SK-N-SH (cell line): Measurements from ENCODE around the gene MIF.
"Not testable (repeated sequence)": the region's sequence is repeated elsewhere in the genome, so short reads cannot be mapped to it uniquely, and the experiment has no call there.

Experiments used
- CTCF ChIP-seq: fragments of 200-600 bp; sonication (generic); IDR thresholded peaks from 2 replicates; pipeline ENCODE4 v1.6.1; 2017; ENCODE audit warnings: antibody characterized with exemption, mild to moderate bottlenecking, moderate library complexity
- MAX ChIP-seq: IDR thresholded peaks from 2 replicates; pipeline ENCODE4 v1.4.0; 2012; ENCODE audit warnings: low read depth
- NFIC ChIP-seq: IDR thresholded peaks from 2 replicates; pipeline ENCODE4 v1.4.0; 2012; ENCODE audit warnings: borderline replicate concordance

DNA sequence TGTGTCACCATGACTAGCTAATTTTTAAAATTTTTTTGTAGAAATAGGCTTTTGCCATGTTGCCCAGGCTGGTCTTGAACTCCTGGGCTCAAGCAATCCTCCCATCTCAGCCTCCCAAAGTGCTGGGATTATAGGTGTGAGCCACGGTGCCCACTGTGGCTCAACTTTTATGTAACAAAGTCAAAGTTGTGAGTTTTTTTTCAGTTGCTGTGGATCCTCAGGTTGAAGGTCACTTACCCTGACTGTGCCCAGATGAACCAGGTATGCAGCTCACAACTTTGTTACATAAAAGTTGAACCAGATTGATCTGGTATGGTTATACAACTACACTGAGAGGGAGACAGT lies 26.1 kb downstream of the MIF start:
- TF ChIP-seq MAX, NFIC, CTCF: not testable (repeated sequence)
